ACC112 (cell line): ENCODE measurements around the gene UPF3A.
"Not testable (repeated sequence)": the region's sequence is repeated elsewhere in the genome, so short reads cannot be mapped to it uniquely, and the experiment has no call there.

ENCODE experiments used
- H2AFZ ChIP-seq: fragments of 200-600 bp; sonication (generic); one replicate; pipeline ENCODE4 v1.6.0; 2017; ENCODE audit warnings: antibody characterized with exemption, low read length; ENCODE audit not compliant: unreplicated experiment
- H3K27ac ChIP-seq: fragments of 200-600 bp; sonication (generic); 2 replicates; pipeline ENCODE4 v1.5.1; 2014; ENCODE audit warnings: low read depth, mild to moderate bottlenecking, antibody characterized with exemption, low read length, moderate library complexity
- H3K27me3 ChIP-seq: fragments of 200-600 bp; sonication (generic); 2 replicates; pipeline ENCODE4 v1.6.1; 2014; ENCODE audit warnings: mild to moderate bottlenecking, antibody characterized with exemption, low read length, moderate library complexity, mixed read lengths; ENCODE audit not compliant: insufficient read depth
- H3K36me3 ChIP-seq: fragments of 200-600 bp; sonication (generic); 2 replicates; pipeline ENCODE4 v1.6.1; 2016; ENCODE audit warnings: mild to moderate bottlenecking, antibody characterized with exemption, low read length, moderate library complexity, mixed read lengths; ENCODE audit not compliant: insufficient read depth
- H3K4me1 ChIP-seq: fragments of 200-600 bp; sonication (generic); one replicate; pipeline ENCODE4 v1.6.1; 2016; ENCODE audit warnings: low read length, mixed read lengths; ENCODE audit not compliant: insufficient read depth, unreplicated experiment, control insufficient read depth
- H3K4me3 ChIP-seq: fragments of 200-600 bp; sonication (generic); 2 replicates; pipeline ENCODE4 v1.5.1; 2014; ENCODE audit warnings: mild to moderate bottlenecking, low read depth, low read length
- H3K79me2 ChIP-seq: fragments of 200-600 bp; sonication (generic); one replicate; pipeline ENCODE4 v1.6.0; 2016; ENCODE audit warnings: low read length; ENCODE audit not compliant: control insufficient read depth, unreplicated experiment, insufficient read depth

Gene UPF3A

GRCh38 chr13:114248011-114248410 is 33.4 kb upstream of the UPF3A start:
- Histone ChIP-seq H3K27ac (no peak overlapping the region), H3K4me1 (no peaks in the 10 kb centered on the region), H3K79me2 (no peaks in the 10 kb centered on the region), H3K27me3 (no peaks in the 10 kb centered on the region), H3K4me3 (no peak overlapping the region), H2AFZ (no peak overlapping the region), H3K36me3 (peaks cover 39% of the 10 kb centered on the region)

- no peaks in the 10 kb centered on the region for H3K27me3 ChIP-seq
- no peaks in the 10 kb centered on the region for H3K79me2 ChIP-seq
- no peak overlapping the region for H2AFZ ChIP-seq
- no peak overlapping the region for H3K27ac ChIP-seq
- H3K4me3 ChIP-seq: no peak overlapping the region
- peaks cover 29% of the 10 kb centered on the region for H3K36me3 ChIP-seq
- no peaks in the 10 kb centered on the region for H3K4me1 ChIP-seq
These were observed 32.3 kb upstream of the UPF3A start for GRCh38 chr13:114249077-114249476.

GRCh38 chr13:114251639-114252440 is 29.6 kb upstream of the UPF3A start:
- not testable (repeated sequence) for H3K27ac ChIP-seq

GRCh38 chr13:114256547-114256946 is 24.9 kb upstream of the UPF3A start:
- Histone ChIP-seq H3K27ac (no peak overlapping the region), H3K4me1 (no peaks in the 10 kb centered on the region), H3K36me3 (peaks cover 33% of the 10 kb centered on the region), H3K4me3 (no peak overlapping the region), H3K27me3 (no peaks in the 10 kb centered on the region), H2AFZ (no peak overlapping the region), H3K79me2 (no peaks in the 10 kb centered on the region)

More at GRCh38 chr13:114251639-114252440, 29.6 kb upstream of the UPF3A start:
- H3K36me3 ChIP-seq: peaks cover 28% of the 10 kb centered on the region
- not testable (repeated sequence) for H3K27me3 ChIP-seq, H2AFZ ChIP-seq, H3K79me2 ChIP-seq, H3K4me3 ChIP-seq, H3K4me1 ChIP-seq

- Histone ChIP-seq H3K4me3 (no peak overlapping the region), H3K4me1 (no peaks in the 10 kb centered on the region), H3K27me3 (no peaks in the 10 kb centered on the region), H3K79me2 (no peaks in the 10 kb centered on the region), H3K27ac (no peak overlapping the region), H3K36me3 (peaks cover 33% of the 10 kb centered on the region), H2AFZ (no peak overlapping the region)
These were observed 24.4 kb upstream of the UPF3A start for GRCh38 chr13:114257014-114257413.

- Histone ChIP-seq H3K4me3 (no peak overlapping the region), H3K27ac (no peak overlapping the region), H3K27me3 (no peaks in the 10 kb centered on the region), H3K4me1 (peaks cover 6% of the 10 kb centered on the region), H3K79me2 (no peaks in the 10 kb centered on the region), H3K36me3 (peaks cover 40% of the 10 kb centered on the region), H2AFZ (no peak overlapping the region)
These were observed 22.8 kb upstream of the UPF3A start for GRCh38 chr13:114258589-114258988.

- Histone ChIP-seq H3K27me3 (no peaks in the 10 kb centered on the region), H3K4me1 (peaks cover 12% of the 10 kb centered on the region), H3K36me3 (peaks cover 42% of the 10 kb centered on the region), H2AFZ (no peak overlapping the region), H3K79me2 (no peaks in the 10 kb centered on the region), H3K4me3 (no peak overlapping the region), H3K27ac (no peak overlapping the region)
These were observed 22.0 kb upstream of the UPF3A start for GRCh38 chr13:114259374-114259773.

GRCh38 chr13:114259974-114260373 is 21.4 kb upstream of the UPF3A start:
- no peaks in the 10 kb centered on the region for H3K27me3 ChIP-seq
- H3K36me3 ChIP-seq: peaks cover 42% of the 10 kb centered on the region
- no peak overlapping the region for H3K4me3 ChIP-seq
- no peaks in the 10 kb centered on the region for H3K79me2 ChIP-seq
- no peak overlapping the region for H3K27ac ChIP-seq
- H2AFZ ChIP-seq: no peak overlapping the region
- H3K4me1 ChIP-seq: peaks cover 18% of the 10 kb centered on the region

GRCh38 chr13:114260814-114261213 is 20.6 kb upstream of the UPF3A start:
- Histone ChIP-seq H3K27ac (no peak overlapping the region), H3K36me3 (peaks cover 40% of the 10 kb centered on the region), H2AFZ (no peak overlapping the region), H3K27me3 (no peaks in the 10 kb centered on the region), H3K79me2 (no peaks in the 10 kb centered on the region), H3K4me3 (no peak overlapping the region), H3K4me1 (peaks cover 25% of the 10 kb centered on the region)

- Histone ChIP-seq H3K79me2 (no peaks in the 10 kb centered on the region), H3K4me1 (peaks cover 27% of the 10 kb centered on the region), H3K27ac (no peak overlapping the region), H2AFZ (no peak overlapping the region), H3K27me3 (no peaks in the 10 kb centered on the region), H3K36me3 (peaks cover 38% of the 10 kb centered on the region), H3K4me3 (no peak overlapping the region)
These were observed 20.0 kb upstream of the UPF3A start for GRCh38 chr13:114261328-114261965.

GRCh38 chr13:114263578-114263977 is 17.8 kb upstream of the UPF3A start:
- Histone ChIP-seq H3K27ac (peak overlapping the region; percentile 44), H2AFZ (no peak overlapping the region), H3K36me3 (peaks cover 34% of the 10 kb centered on the region), H3K4me1 (peaks cover 27% of the 10 kb centered on the region), H3K4me3 (no peak overlapping the region), H3K27me3 (no peaks in the 10 kb centered on the region), H3K79me2 (no peaks in the 10 kb centered on the region)
